ENCODE results near the gene DIPK2A.
A peak's percentile ranks its signal among the peaks of the same experiment; 100 is the strongest.

The DIPK2A gene

GRCh38 chr3:143957453-143957852 is 14.2 kb upstream of the DIPK2A start:
- no peaks in the 10 kb centered on the region for H3K27me3 Mint-ChIP-seq (ENCODE audit: low read depth, poor library complexity)
- peaks cover 10% of the 10 kb centered on the region for H3K36me3 Mint-ChIP-seq (ENCODE audit: low read depth)
- no peak overlapping the region for H3K4me3 Mint-ChIP-seq
- DNase-seq: no peak
- no peak for TF ChIP-seq CTCF (IDR thresholded peaks at IDR 0.05)
- no peak overlapping the region for H3K27ac Mint-ChIP-seq
- H3K4me1 Mint-ChIP-seq: no peaks in the 10 kb centered on the region
- H3K9me3 Mint-ChIP-seq: peaks cover 30% of the 10 kb centered on the region

GRCh38 chr3:143958966-143959365 is 12.7 kb upstream of the DIPK2A start:
- Mint-ChIP-seq H3K27ac (no peak overlapping the region), H3K9me3 (peaks cover 36% of the 10 kb centered on the region)

GRCh38 chr3:143961342-143961741 is 10.3 kb upstream of the DIPK2A start:
- Mint-ChIP-seq H3K9me3 (peaks cover 36% of the 10 kb centered on the region), H3K27me3 (ENCODE audit: low read depth, poor library complexity) (peaks cover 4% of the 10 kb centered on the region), H3K36me3 (ENCODE audit: low read depth) (peaks cover 10% of the 10 kb centered on the region), H3K27ac (no peak overlapping the region), H3K4me3 (no peak overlapping the region), H3K4me1 (no peaks in the 10 kb centered on the region)
- no peak for TF ChIP-seq CTCF (IDR thresholded peaks at IDR 0.05)
- DNase-seq: no peak

More at GRCh38 chr3:143958966-143959365, 12.7 kb upstream of the DIPK2A start:
- Mint-ChIP-seq H3K36me3 (ENCODE audit: low read depth) (peaks cover 10% of the 10 kb centered on the region), H3K4me1 (no peaks in the 10 kb centered on the region), H3K27me3 (ENCODE audit: low read depth, poor library complexity) (peaks cover 4% of the 10 kb centered on the region), H3K4me3 (no peak overlapping the region)
- no peak for DNase-seq
- TF ChIP-seq CTCF (IDR thresholded peaks at IDR 0.05): no peak

GRCh38 chr3:143963946-143964345 is 7.7 kb upstream of the DIPK2A start:
- Mint-ChIP-seq H3K4me1 (no peaks in the 10 kb centered on the region), H3K27ac (no peak overlapping the region), H3K36me3 (ENCODE audit: low read depth) (peaks cover 7% of the 10 kb centered on the region), H3K9me3 (peaks cover 25% of the 10 kb centered on the region), H3K27me3 (ENCODE audit: low read depth, poor library complexity) (peaks cover 4% of the 10 kb centered on the region), H3K4me3 (no peak overlapping the region)
- DNase-seq: no peak
- TF ChIP-seq CTCF (IDR thresholded peaks at IDR 0.05): no peak

- DNase-seq: peak; percentile 78
- no peak for TF ChIP-seq CTCF (IDR thresholded peaks at IDR 0.05)
- no peaks in the 10 kb centered on the region for H3K36me3 Mint-ChIP-seq (ENCODE audit: low read depth)
- H3K27me3 Mint-ChIP-seq (ENCODE audit: low read depth, poor library complexity): peaks cover 9% of the 10 kb centered on the region
- H3K4me1 Mint-ChIP-seq: peaks cover 29% of the 10 kb centered on the region
- peak overlapping the region; percentile 99 for H3K27ac Mint-ChIP-seq
- peak overlapping the region; percentile 96 for H3K4me3 Mint-ChIP-seq
- H3K9me3 Mint-ChIP-seq: no peaks in the 10 kb centered on the region
These were observed 757 bp upstream of the DIPK2A start for GRCh38 chr3:143970773-143971358.

- peak overlapping the region; percentile 79 for H3K27ac Mint-ChIP-seq
- DNase-seq: no peak
- H3K27me3 Mint-ChIP-seq (ENCODE audit: low read depth, poor library complexity): peaks cover 9% of the 10 kb centered on the region
- no peaks in the 10 kb centered on the region for H3K9me3 Mint-ChIP-seq
- no peak for TF ChIP-seq CTCF (IDR thresholded peaks at IDR 0.05)
- H3K4me3 Mint-ChIP-seq: peak overlapping the region; percentile 96
- no peaks in the 10 kb centered on the region for H3K36me3 Mint-ChIP-seq (ENCODE audit: low read depth)
- peaks cover 40% of the 10 kb centered on the region for H3K4me1 Mint-ChIP-seq
These were observed 507 bp downstream of the DIPK2A start for GRCh38 chr3:143972155-143972504.
